HG02623 (cell line): ENCODE measurements around the gene DPH2.

Experiments used
- ATAC-seq: cut with Tn5 transposase; IDR thresholded peaks from one replicate; pipeline ENCODE4 v1.9.1; 2021; ENCODE audit warnings: moderate library complexity; ENCODE audit not compliant: unreplicated experiment

The DPH2 gene

DNA sequence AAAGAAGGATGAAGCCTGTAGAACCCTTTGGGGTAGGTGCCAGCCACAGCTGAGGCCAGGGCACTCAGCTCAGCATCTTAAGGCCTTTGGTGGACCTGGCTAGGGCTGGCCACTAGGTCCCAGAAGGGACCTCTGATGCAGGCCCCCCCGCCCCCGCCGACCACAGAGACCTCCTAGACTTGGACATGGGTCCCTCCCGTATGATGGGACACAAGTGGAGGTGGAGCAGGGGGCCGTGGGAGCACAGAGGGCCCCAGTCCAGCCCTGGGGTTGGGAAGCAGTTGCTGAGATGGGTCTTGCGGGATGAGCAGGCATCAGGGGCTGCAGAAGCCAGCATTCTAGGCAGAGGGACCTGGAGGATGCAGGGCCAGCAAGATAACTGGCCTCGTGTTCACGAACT, 12.4 kb downstream of the DPH2 start:
- no peak for ATAC-seq

DNA sequence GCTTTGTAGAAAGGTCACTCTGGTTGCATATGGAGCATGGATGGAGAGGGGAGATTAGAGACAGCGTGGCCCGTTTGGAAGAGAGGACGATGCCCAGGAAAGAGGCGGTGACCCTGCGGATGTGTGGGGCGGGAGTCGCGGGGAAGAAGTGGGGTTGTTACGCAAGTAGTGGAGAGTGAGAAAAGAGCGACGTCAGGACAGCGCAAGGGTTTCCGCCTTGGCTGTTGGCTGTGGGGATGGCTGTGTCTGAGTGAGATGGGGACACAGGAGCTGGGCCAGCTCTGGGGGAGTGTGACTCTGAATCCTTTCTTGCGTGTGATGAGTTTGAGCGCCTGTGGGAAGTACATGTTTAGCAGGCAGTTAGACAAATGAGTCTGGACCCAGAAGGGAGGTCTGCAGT, 13.0 kb downstream of the DPH2 start:
- no peak for ATAC-seq

- no peak for ATAC-seq
Observed at GRCh38 chr1:43983253-43983899, 13.6 kb downstream of the DPH2 start.

DNA sequence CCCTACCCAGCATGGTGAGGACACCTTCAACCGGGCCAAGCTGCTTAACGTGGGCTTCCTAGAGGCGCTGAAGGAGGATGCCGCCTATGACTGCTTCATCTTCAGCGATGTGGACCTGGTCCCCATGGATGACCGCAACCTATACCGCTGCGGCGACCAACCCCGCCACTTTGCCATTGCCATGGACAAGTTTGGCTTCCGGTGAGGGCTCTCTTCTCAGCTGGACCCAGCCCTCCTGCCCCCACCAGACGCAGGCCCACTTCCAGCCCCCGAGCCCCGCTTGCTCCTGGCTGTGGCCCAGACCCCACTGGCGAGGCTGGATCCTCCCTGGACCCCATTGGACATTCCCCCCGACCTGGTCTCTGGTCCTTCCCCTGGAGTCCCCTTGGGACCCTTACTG, 15.0 kb downstream of the DPH2 start:
- ATAC-seq, result no peak

GRCh38 chr1:43985984-43986595, 16.3 kb downstream of the DPH2 start:
- no peak for ATAC-seq

DNA sequence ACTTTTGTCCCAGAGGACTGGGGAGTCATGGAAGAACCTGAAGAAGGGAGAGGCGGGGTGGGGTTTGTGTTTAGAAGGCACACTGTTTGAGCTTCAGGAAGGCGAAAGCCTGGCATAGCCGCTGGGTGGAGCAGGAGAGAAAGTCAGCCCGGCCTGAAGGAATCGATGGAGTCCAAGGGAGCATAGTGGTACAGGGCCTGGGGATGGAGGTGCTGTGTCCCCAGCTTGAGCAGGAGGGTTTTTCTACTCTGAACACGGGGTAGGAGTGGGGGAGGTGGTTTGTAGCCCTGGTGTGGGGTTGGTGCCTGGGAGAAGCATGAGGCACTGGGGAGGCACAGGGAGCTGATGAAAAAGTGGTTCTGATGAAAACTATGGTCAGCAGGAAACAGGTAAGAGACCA, 16.9 kb downstream of the DPH2 start:
- ATAC-seq, result no peak

DNA sequence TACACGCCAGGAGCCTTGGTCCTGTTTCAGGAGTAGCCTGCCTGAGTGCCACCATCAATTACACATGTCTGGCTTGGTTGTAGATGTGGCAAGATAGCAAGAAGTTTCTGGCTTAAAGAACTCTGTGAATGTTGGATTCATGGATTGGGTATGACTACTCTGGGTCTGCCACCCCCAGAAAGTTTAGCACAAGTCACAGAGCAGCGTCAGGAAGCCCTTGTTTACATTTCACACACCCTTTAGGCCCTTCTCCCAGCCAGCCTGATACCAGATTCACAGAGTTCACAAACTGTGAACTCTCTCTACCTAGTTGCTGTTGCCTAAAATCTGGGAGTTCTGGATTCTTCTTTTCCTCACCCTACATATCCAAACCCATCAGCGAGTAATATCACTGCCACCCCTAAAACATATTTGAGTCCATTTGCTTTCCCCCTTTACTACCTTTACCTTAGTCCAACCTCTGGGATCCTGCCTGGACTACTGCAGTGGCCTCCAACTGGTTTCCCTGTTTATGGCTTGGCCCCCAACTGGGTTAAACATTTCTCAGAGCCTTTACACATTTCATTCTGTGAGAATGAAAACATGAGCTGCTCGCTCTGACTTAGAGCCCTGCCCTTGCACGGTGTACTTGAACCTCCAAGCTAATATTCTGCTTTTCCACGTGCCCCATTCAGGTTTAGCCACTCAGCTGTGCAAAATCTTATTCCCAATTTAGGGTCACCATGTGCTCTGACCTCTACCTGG, 17.5 kb downstream of the DPH2 start:
- no peak for ATAC-seq

DNA sequence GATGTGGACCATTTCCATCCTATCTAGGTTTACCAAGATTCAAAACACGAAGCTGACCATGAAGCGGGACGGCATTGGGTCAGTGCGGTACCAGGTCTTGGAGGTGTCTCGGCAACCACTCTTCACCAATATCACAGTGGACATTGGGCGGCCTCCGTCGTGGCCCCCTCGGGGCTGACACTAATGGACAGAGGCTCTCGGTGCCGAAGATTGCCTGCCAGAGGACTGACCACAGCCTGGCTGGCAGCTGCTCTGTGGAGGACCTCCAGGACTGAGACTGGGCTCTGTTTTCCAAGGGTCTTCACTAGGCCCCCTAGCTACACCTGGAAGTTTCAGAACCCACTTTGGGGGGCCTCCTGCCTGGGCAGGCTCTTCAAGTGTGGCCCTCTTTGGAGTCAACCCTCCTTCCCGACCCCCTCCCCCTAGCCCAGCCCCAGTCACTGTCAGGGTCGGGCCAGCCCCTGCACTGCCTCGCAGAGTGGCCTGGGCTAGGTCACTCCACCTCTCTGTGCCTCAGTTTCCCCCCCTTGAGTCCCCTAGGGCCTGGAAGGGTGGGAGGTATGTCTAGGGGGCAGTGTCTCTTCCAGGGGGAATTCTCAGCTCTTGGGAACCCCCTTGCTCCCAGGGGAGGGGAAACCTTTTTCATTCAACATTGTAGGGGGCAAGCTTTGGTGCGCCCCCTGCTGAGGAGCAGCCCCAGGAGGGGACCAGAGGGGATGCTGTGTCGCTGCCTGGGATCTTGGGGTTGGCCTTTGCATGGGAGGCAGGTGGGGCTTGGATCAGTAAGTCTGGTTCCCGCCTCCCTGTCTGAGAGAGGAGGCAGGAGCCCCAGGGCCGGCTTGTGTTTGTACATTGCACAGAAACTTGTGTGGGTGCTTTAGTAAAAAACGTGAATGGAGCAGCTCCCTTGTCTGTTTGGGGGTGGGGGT, 20.7 kb downstream of the DPH2 start:
- ATAC-seq, result no peak

- peak; percentile 12 for ATAC-seq
Observed at GRCh38 chr1:43991200-43991475, 21.3 kb downstream of the DPH2 start.

GRCh38 chr1:43991476-43992231, 21.8 kb downstream of the DPH2 start, which contains the start of gene CCDC24:
Gene CCDC24 (plus strand): TSS chr1:43991599. CDS start chr1:43991879, 280 bp downstream.
- ATAC-seq, result peak; percentile 65

DNA sequence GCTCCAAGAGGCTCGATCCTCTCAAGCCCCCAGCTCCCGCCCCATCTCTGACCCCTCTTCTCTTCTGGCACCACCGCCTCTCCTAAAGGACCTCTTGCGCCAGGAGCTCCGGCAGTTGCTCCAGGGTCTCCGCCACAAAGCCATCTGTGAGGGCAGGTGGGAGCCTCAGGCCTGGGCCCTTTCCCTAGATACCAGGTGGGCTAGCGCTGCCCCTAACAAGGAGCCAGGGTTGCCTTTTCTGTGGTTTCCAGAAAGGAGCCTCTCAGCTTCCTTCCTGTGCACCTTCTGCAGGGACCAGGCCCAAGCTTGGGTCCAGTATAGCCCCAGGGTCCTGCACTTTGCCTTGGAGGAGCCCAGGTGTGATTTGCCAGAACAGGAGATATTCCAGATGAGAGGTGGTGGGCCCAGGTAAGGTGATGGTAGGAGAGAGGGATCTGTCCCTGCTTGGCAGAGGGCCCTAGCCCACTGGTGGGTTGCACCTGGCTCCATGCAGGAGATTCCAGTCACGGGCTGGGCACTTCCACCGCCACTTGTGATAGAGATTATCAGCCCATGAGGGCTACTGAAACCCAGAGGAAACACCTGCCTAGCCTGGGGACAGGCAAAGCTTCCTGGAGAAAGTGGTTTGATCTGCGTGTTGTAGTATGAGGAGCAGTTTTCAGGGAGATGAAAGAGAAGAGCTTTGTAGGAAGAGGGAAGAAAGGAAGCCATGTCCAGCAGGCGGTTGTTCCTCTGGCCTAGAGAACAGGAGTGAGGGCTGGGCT, 22.6 kb downstream of the DPH2 start:
- ATAC-seq, result no peak

- ATAC-seq, result no peak
Observed at GRCh38 chr1:43993206-43993914, 23.6 kb downstream of the DPH2 start.

- ATAC-seq, result no peak
Observed at GRCh38 chr1:43994071-43994470, 24.3 kb downstream of the DPH2 start.

GRCh38 chr1:43994794-43995790, 25.3 kb downstream of the DPH2 start:
- ATAC-seq, result no peak

DNA sequence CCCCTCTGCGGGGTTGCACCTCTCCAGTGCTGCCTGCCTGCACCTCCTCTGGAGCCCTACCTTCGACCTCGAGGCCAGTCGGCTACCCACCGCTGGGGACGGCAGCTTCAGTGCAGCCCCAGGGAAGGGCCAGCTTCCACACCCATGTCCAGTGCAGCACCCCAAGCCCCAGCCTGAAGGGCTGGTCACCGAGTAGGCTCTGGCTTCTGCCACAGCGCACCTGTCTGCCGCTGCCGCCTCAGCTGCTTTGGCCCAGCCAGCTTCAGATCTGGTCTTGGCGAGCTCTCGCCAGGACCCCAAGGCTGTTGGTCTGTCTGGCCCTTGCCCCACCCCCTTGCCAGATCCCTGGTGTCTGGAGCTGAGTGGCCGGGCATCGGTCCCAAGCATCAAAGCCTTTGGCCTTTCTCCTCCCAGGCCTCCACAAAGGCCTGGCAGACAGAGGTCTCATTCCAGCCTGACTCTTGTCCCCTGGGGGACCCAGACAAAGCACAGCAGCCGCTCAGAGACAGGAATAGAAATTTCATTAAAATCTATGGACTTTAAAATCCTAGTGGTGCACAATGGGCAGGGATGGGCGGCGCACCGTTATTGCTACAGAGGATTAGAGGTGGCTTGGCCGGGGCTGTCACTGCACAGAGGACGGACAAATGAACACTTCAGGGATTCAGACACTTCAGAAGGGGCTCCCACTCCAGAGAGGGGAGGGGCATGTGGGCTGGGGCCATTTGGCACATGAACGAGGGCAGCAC, 26.3 kb downstream of the DPH2 start:
- ATAC-seq, result no peak

DNA sequence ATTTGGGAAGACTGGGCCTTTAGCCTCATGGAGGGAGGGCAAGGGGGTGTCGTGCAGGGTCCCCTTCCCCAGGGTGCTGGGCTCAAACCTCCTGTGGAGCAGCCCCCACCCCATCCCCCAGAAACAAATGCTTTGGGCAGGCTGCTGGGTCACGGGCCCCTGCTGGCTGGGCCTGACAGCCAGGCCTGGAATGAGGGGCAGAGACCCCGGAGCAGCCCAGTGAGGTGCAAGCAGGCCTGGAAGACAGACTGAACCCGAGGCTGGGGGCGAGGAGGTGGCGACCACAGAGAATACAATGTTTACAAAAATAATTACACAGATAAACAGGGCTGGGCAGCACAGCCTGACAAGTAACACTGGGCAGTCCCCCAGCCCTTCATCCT, 26.9 kb downstream of the DPH2 start:
- ATAC-seq, result no peak

DNA sequence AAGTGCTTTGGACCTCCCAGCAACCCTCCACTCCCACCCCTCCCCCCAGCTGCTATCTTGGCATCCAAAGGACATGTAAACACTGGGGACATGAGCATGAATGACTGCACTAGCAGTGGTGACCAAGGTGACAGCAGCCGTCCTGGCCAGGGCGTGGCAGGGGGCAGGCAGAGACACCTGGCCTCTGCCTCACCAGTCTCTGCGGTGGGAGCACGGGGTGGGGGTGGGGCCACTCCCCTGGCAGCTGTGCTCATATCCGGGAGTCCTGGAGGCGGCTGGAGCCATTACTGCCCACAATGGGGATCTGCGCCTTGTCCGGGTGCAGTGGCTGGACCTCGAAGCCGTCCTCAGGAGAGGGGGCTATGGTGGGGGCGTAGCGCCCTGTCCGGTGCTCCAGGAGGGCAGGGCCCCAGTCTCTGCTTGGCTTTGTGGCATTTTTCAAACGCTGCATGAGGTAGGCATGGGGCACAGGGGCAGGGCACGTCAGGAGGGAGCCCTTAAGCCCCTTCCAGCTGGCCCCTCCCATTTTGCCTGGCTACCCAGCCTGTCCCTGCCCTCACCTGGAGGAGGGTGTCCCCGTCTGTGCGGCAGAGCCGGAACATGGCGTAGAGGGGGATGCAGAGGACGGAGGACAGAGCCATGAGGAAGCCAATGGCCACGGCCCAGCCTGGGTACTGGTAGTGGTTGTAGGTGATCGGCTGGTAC, 27.6 kb downstream of the DPH2 start:
- no peak for ATAC-seq
